Measurements from ENCODE around the gene SLC47A1.

SLC47A1 gene

DNA sequence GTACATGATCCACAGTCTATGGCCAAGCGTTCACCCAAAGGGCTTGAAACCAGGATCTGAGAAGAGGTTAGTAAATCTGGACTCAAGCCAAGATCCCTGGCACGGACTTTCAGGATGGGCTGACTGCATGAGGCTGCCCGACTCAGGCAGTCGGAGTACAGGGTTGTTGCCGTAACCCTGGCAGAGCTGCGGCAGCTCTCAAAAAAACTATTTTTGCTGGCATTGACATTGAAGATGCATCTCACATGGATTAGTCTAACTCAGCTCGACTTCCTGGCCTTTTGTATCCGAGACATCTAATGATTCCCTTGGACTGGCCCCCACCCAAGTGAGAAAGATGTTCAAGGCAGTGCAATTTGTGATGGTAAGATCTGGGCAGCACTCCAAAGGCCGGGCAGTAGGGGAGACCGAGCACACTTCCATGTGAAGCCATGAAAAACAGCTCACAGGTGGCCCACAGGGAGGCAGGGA is 6.2 kb downstream of the SLC47A1 start:
- DNase-seq (ENCODE audit: low read depth), result no peak
- TF ChIP-seq, protein P1, sequence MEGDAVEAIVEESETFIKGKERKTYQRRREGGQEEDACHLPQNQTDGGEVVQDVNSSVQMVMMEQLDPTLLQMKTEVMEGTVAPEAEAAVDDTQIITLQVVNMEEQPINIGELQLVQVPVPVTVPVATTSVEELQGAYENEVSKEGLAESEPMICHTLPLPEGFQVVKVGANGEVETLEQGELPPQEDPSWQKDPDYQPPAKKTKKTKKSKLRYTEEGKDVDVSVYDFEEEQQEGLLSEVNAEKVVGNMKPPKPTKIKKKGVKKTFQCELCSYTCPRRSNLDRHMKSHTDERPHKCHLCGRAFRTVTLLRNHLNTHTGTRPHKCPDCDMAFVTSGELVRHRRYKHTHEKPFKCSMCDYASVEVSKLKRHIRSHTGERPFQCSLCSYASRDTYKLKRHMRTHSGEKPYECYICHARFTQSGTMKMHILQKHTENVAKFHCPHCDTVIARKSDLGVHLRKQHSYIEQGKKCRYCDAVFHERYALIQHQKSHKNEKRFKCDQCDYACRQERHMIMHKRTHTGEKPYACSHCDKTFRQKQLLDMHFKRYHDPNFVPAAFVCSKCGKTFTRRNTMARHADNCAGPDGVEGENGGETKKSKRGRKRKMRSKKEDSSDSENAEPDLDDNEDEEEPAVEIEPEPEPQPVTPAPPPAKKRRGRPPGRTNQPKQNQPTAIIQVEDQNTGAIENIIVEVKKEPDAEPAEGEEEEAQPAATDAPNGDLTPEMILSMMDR (IDR thresholded peaks at IDR 0.05; ENCODE audit: low read length, missing control alignments), result no peak
- no peak overlapping the region for H3K4me3 ChIP-seq (replicated peaks; ENCODE audit: low read depth, low read length)

DNA sequence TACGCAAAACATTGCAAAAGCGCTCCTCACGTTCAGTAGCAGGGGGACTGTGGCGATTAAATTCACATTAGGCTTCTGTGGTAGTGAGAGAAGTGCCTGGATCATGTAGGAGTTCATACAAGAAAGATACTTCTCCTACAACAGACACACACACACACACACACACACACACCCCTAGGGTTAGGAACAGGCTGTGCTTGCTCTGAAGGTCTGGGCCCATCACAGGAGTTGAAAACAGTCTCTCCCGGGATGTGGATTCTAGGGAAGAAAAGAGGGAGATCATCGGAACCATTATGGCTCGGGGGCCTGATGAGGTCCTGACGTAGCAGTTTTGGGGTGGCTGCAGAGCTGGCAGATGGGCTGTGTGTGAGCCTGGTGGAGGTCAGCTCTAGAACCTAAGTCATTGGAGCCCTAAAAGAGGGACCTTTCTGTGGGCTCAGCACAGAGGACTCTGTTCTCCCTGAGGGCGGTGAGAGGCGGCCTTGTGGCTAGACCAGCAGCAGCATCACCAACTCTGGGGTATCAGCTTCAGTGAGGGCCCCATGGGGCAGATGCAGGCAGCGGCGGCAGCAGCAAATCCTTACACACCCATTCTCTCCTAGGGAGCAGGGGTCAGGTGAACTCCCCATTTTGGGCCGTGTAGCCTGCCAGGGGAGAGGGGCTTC is 7.2 kb downstream of the SLC47A1 start:
- no peak overlapping the region for H3K4me3 ChIP-seq (replicated peaks; ENCODE audit: low read depth, low read length)
- TF ChIP-seq, protein P1 (IDR thresholded peaks at IDR 0.05; ENCODE audit: low read length, missing control alignments), result no peak
- no peak for DNase-seq (ENCODE audit: low read depth)

DNA sequence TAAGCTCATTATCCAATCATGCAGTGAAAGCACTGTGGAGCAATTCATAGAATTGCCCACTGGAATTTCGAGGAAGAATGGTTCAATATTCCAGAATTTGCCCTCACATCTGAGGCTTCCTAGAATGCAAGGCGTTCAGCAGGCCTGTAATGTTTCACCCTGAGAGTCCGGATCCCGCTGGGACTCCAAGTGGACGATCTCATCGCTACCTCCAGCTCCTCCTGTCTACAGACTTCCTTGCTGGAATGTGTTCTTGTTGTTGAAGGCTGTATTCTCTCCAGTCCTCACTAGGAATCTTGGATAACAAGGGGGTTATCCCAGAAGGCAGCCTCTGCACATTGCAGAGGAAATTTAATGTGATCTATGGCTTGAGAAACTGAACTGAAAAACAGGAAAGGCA is 7.8 kb downstream of the SLC47A1 start:
- no peak overlapping the region for H3K4me3 ChIP-seq (replicated peaks; ENCODE audit: low read depth, low read length)
- TF ChIP-seq, protein P1 (IDR thresholded peaks at IDR 0.05; ENCODE audit: low read length, missing control alignments), result no peak
- no peak for DNase-seq (ENCODE audit: low read depth)

DNA sequence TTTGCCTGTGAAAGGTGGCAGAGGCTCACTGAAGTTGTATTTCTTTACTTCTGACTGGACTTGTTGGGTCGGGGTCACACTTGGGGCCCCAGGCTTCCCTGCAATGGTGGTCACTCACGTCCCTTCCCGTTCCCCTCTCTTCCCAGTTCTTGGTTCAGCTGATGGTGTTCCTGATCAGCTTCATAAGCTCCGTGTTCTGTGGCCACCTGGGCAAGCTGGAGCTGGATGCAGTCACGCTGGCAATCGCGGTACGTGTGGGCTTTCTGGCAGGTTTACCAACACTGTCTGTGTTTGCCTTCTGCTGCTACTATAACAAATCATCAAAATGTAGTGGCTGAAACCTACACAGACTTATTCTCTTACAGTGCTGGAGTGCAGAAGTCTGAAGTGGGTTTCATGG is 8.6 kb downstream of the SLC47A1 start:
- TF ChIP-seq, protein P1 (IDR thresholded peaks at IDR 0.05; ENCODE audit: low read length, missing control alignments), result no peak
- no peak overlapping the region for H3K4me3 ChIP-seq (replicated peaks; ENCODE audit: low read depth, low read length)
- DNase-seq (ENCODE audit: low read depth), result no peak

DNA sequence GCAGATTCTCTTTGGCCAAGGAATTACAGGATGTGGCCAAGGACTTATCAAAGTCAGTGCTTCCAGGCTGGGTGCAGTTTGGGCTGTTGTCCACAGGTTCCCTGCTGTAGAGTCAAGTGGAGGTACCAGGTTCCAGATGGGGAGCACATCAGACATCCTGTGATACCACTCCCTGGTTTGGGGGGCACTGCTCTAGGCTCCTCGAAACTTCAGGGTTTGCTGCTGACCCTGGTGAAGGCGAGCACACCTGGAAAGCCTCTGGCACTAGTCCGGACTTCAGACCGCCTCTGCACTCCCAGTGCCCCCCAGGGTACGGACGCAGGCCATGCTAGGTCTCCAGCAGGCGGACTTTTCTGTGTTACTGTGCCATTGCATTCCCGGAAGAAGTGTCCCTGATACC is 10.7 kb downstream of the SLC47A1 start:
- DNase-seq (ENCODE audit: low read depth), result no peak
- H3K4me3 ChIP-seq (replicated peaks; ENCODE audit: low read depth, low read length), result no peak overlapping the region
- TF ChIP-seq, protein P1 (IDR thresholded peaks at IDR 0.05; ENCODE audit: low read length, missing control alignments), result no peak

DNA sequence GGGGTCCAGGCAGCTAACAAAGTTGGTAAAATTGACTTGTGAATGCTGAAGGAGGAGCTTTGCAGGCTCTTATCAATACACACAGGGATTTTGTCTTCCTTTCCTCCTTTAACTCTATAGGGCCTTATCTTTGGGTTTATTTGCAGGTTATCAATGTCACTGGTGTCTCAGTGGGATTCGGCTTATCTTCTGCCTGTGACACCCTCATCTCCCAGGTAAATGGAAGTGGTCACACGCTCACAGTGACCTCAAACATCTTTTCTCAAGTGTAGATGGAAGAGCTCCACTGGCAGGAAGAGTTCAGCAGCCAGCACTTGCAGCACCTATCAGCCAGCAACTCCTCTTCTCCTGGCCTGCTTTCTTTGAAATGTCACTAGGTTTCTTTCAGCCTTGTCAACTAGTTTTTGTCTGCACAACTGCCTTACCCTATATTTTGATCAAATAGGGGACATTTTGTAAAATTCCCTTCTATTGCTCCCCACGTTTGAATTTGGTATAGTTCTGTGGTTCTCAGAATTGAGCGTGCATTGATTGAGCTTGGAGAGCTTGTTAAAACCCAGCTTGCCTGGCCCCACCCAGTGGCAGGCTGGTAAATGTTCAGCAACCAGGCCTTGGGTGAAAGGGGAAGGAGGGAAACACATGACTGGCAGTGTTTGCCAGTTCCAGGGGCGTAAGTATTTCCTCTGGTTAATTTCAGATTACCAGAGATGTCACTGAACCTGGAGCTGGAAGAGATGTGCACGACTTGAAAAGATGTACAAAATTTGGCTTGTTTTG is 12.8 kb downstream of the SLC47A1 start:
- TF ChIP-seq, protein P1 (IDR thresholded peaks at IDR 0.05; ENCODE audit: low read length, missing control alignments), result peak; percentile 2
- DNase-seq (ENCODE audit: low read depth), result no peak
- no peak overlapping the region for H3K4me3 ChIP-seq (replicated peaks; ENCODE audit: low read depth, low read length)

Measured in fibroblast of pulmonary artery (primary cell).